Measurements from ENCODE around the gene ENTPD8.

DNA sequence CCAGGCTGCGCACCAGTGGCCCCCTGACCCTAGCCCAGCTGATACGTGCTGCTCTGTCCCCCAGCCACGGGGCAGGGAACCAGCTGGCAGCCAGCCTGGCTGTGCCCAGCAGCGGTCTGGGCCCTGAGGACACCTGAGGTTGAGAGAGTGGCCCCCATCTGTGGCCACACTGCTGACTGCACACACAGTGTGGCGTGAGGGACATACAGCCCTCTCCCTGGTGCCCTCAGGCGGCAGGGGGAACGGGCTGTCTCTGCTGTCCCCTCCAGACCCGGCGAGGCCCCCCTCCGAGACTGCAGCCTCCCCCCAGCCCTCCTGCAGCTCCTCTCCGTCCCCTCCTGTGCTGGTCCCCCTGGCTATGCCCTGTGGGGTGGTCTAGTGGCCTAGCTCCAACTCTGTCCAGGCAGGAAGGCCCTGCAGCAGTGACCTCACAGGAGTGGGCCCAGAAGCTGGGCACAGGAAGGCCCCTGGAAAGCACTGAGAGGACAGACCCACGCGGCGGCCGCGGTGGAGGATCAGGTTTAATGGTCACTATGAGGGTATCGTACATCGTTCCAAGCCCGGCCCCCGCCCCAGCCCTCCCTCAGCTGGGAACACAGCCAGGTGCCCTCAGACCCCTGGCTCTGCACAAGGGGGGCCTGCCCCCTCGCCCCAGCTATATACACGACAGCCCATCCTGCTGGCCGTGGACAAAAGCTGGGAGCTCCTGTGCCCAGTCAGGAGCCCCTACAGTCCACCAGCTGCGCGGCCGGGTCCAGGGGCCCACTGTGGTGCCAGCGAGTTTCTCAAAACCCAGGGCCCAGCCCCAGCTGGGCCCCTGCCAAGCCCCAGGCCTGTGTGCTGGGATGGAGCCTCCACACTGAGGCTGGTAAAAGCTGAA lies 6.8 kb upstream of the ENTPD8 start:
- TF ChIP-seq, protein P1, sequence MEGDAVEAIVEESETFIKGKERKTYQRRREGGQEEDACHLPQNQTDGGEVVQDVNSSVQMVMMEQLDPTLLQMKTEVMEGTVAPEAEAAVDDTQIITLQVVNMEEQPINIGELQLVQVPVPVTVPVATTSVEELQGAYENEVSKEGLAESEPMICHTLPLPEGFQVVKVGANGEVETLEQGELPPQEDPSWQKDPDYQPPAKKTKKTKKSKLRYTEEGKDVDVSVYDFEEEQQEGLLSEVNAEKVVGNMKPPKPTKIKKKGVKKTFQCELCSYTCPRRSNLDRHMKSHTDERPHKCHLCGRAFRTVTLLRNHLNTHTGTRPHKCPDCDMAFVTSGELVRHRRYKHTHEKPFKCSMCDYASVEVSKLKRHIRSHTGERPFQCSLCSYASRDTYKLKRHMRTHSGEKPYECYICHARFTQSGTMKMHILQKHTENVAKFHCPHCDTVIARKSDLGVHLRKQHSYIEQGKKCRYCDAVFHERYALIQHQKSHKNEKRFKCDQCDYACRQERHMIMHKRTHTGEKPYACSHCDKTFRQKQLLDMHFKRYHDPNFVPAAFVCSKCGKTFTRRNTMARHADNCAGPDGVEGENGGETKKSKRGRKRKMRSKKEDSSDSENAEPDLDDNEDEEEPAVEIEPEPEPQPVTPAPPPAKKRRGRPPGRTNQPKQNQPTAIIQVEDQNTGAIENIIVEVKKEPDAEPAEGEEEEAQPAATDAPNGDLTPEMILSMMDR (conservative IDR thresholded peaks at IDR 0.05 in 1 of 2, IDR thresholded peaks at IDR 0.05 in 1 of 2; ENCODE audit: low read depth in 1 of 2, low read length in 2 of 2), result no peak
- no peak for TF ChIP-seq EZH2 (IDR thresholded peaks at IDR 0.05; ENCODE audit: low read length, missing control alignments)

Data from fibroblast of lung (primary cell).